BJ (cell line): ENCODE data around the gene USP48. TPM values are rescaled to one million over a fixed set of nuclear protein-coding genes. Genes with fewer than 3 reads are reported as not detected.
"Not testable (repeated sequence)": the region's sequence is repeated elsewhere in the genome, so short reads cannot be mapped to it uniquely, and the experiment has no call there.

Experiments used
- CTCF ChIA-PET: fragments of 350-600 bp; formaldehyde crosslinking; extraction: SDS; loops from one replicate; lab custom pipeline; 2021; ENCODE audit warnings: antibody characterized with exemption, inconsistent platforms; lab: Yijun Ruan, JAX
- POLR2A ChIA-PET: fragments of 300-600 bp; sonication (Branson Sonifier 250); formaldehyde crosslinking; extraction: SDS; loops from one replicate; lab custom pipeline; 2021; ENCODE audit warnings: antibody characterized with exemption; lab: Charles Lee
- DNase-seq: peaks from one replicate; pipeline ENCODE4 v3.0.0-alpha.2; 2011; ENCODE audit warnings: low read depth
- H3K27me3 ChIP-seq: 2 replicates; pipeline ENCODE4 v1.6.0; 2011; ENCODE audit warnings: low read length; ENCODE audit not compliant: control insufficient read depth, insufficient read depth
- H3K36me3 ChIP-seq: 2 replicates; pipeline ENCODE4 v1.5.1; 2011; ENCODE audit warnings: low read length; ENCODE audit not compliant: control insufficient read depth, insufficient read depth
- H3K4me3 ChIP-seq: 2 replicates; pipeline ENCODE4 v1.5.1; 2011; ENCODE audit warnings: low read depth, mild to moderate bottlenecking, control low read depth, low read length
- CTCF ChIP-seq: IDR thresholded peaks from 2 replicates; pipeline ENCODE4 v1.5.1; 2011; ENCODE audit warnings: low read depth, mild to moderate bottlenecking, control low read depth, inconsistent platforms, low read length, moderate library complexity; ENCODE audit not compliant: insufficient read depth
- polyA plus RNA-seq: library from polyadenylated mRNA; depleted of rRNA; stranded (reverse); fragments of >200 nt; gene quantifications from 2 replicates; pipeline ENCODE4 v1.2.3, GENCODE V29; 2011

Gene USP48
- polyA plus RNA-seq, 1 experiment: 10.8 TPM

GRCh38 chr1:21828506-21829210 is 45.7 kb upstream of the USP48 start:
- POLR2A ChIA-PET: no interaction called here
- DNase-seq: no peak
- peaks cover 77% of the 10 kb centered on the region for H3K36me3 ChIP-seq
- CTCF ChIA-PET: no interaction called here
- no peak for TF ChIP-seq CTCF
- no peak overlapping the region for H3K4me3 ChIP-seq
- no peaks in the 10 kb centered on the region for H3K27me3 ChIP-seq

- CTCF ChIA-PET: no interaction called here
- peaks cover 75% of the 10 kb centered on the region for H3K36me3 ChIP-seq
- POLR2A ChIA-PET: no interaction called here
- no peaks in the 10 kb centered on the region for H3K27me3 ChIP-seq
- no peak for TF ChIP-seq CTCF
- DNase-seq: no peak
- no peak overlapping the region for H3K4me3 ChIP-seq
Measured at GRCh38 chr1:21828075-21828474, 45.1 kb upstream of the USP48 start.

GRCh38 chr1:21827141-21827679 is 44.3 kb upstream of the USP48 start:
- H3K36me3 ChIP-seq: peaks cover 76% of the 10 kb centered on the region
- ChIA-PET CTCF (no interaction called here), POLR2A (no interaction called here)
- H3K4me3 ChIP-seq: no peak overlapping the region
- H3K27me3 ChIP-seq: no peaks in the 10 kb centered on the region
- no peak for DNase-seq
- no peak for TF ChIP-seq CTCF

GRCh38 chr1:21826694-21827093 is 43.7 kb upstream of the USP48 start:
- H3K27me3 ChIP-seq, DNase-seq, CTCF ChIA-PET, H3K4me3 ChIP-seq, POLR2A ChIA-PET: not testable (repeated sequence)
- peaks cover 76% of the 10 kb centered on the region for H3K36me3 ChIP-seq

- no peak for TF ChIP-seq CTCF
- no peak overlapping the region for H3K4me3 ChIP-seq
- no peak for DNase-seq
- H3K36me3 ChIP-seq: peaks cover 68% of the 10 kb centered on the region
- ChIA-PET CTCF (no interaction called here), POLR2A (no interaction called here)
- H3K27me3 ChIP-seq: no peaks in the 10 kb centered on the region
Measured at GRCh38 chr1:21825393-21825792, 42.4 kb upstream of the USP48 start.

- TF ChIP-seq CTCF: no peak
- CTCF ChIA-PET: no interaction called here
- Histone ChIP-seq H3K27me3 (no peaks in the 10 kb centered on the region), H3K36me3 (peaks cover 65% of the 10 kb centered on the region), H3K4me3 (no peak overlapping the region)
- DNase-seq: no peak
- POLR2A ChIA-PET: no interaction called here
Measured at GRCh38 chr1:21824926-21825325, 42.0 kb upstream of the USP48 start.
